Stomach (tissue), 4 donors: ENCODE data around the gene SEMA5A.

ENCODE experiments used
- POLR2A ChIP-seq, 4 donors: fragments of 450-650 bp; IDR thresholded peaks; one replicate each; pipeline ENCODE4 v1.6.1; 2016; ENCODE audit warnings: antibody characterized with exemption in 4 of 4, control low read depth in 2 of 4, mild to moderate bottlenecking in 1 of 4, moderate library complexity in 1 of 4
- POLR2AphosphoS5 ChIP-seq, 3 donors: sonication (generic); formaldehyde crosslinking; IDR thresholded peaks; one replicate each; pipeline ENCODE4 v1.6.1; 2016; ENCODE audit warnings: antibody characterized with exemption in 3 of 3
- TF ChIP-seq, protein P1 (sequence below), 7 experiments: fragments of 450-650 bp in 4 of 7; fragments of 200-600 bp in 3 of 7; sonication (generic) in 3 of 7; IDR thresholded peaks; one replicate each; pipeline ENCODE4 v1.5.1; 2016 to 2019; ENCODE audit warnings: antibody characterized with exemption in 7 of 7, control low read depth in 2 of 7, mild to moderate bottlenecking in 1 of 7

DNA sequence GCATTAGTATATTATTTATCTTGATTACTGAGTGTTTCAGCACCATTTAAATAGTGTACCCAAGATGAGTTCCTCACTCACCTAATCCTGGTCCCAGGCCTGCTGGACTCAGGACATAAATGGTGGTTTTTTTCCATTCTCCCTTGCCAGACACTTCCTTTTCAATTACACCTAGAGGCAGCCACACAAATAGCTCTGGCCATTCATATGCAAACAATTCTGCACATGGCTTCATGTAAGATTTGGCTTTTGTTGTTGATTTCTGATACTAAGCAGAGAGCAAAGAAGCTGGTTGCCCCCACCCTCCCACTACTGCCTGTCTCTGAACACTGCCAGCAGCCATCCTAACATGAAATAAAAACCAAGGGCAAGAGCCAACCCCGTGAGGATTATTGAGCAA is 180.4 kb downstream of the SEMA5A start:
- TF ChIP-seq POLR2A (IDR thresholded peaks at IDR 0.05), result no peak
- no peak for TF ChIP-seq POLR2AphosphoS5 (IDR thresholded peaks at IDR 0.05)
- TF ChIP-seq, protein P1, sequence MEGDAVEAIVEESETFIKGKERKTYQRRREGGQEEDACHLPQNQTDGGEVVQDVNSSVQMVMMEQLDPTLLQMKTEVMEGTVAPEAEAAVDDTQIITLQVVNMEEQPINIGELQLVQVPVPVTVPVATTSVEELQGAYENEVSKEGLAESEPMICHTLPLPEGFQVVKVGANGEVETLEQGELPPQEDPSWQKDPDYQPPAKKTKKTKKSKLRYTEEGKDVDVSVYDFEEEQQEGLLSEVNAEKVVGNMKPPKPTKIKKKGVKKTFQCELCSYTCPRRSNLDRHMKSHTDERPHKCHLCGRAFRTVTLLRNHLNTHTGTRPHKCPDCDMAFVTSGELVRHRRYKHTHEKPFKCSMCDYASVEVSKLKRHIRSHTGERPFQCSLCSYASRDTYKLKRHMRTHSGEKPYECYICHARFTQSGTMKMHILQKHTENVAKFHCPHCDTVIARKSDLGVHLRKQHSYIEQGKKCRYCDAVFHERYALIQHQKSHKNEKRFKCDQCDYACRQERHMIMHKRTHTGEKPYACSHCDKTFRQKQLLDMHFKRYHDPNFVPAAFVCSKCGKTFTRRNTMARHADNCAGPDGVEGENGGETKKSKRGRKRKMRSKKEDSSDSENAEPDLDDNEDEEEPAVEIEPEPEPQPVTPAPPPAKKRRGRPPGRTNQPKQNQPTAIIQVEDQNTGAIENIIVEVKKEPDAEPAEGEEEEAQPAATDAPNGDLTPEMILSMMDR (IDR thresholded peaks at IDR 0.05), result no peak
